GM19328 (cell line): Measurements from ENCODE around the gene HPSE2.
"Not testable (repeated sequence)": the region's sequence is repeated elsewhere in the genome, so short reads cannot be mapped to it uniquely, and the experiment has no call there.

Source experiments
- ATAC-seq: cut with Tn5 transposase; IDR thresholded peaks from one replicate; pipeline ENCODE4 v1.9.1; 2021; ENCODE audit warnings: mild to moderate bottlenecking, moderate library complexity; ENCODE audit not compliant: unreplicated experiment

Gene HPSE2

GRCh38 chr10:99010286-99010685 is 225.4 kb downstream of the HPSE2 start:
- ATAC-seq = no peak

DNA sequence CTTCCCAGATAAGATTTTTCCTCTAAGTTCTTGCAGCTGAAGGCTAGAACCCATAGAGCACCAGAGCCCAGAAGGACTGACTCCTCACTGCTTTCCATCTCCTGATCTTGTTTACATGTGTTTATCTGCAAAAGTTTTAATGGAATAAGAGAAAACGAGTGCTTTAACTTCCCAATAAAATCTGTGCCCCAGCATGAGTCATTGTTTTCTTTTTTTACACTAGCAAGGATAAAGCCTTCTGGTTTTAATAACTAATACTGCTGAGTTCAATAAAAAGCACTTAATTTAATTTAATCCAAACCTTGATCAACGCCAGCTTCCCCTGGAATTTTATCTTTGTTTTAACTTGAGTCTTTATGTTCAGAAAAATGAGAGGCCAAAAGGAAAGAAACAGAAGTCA is 227.6 kb downstream of the HPSE2 start:
- no peak for ATAC-seq

DNA sequence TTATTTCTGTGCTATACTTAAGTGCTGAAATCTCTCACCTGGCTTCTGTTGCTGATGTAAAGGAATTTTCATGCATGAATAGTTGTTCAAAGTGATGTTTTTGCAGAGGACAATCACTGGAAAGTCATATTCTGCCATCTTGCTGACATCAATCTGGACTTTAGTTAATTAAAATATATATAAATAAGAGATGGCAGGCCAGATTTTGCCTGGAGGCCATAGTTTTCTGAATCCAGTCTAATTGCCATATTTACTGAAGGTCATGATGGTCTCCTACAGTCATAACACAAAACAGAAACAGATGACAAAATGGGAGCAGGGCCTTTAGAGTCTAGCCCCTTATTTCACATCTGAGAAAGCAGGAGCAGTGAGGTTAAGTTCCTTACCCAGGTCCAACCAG is 228.2 kb downstream of the HPSE2 start:
- ATAC-seq = no peak

DNA sequence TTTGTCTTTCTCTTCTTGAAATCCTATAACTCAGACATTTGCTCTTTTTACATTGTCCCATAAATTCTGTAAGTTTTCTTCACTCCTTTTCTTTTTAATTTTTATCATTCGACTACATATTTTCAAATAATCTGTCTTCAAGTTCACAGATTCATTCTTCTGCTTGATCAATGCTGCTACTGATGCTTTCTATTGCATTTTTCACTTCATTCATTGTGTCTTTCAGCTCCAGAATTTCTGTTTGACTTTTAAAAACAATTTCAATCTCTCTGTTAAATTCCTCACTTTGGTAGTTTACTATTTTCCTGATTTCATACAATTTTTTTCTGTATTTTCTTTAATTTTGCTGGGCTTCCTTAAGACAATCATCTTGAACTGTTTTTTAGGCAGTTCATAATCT is 230.4 kb downstream of the HPSE2 start:
- ATAC-seq = no peak

DNA sequence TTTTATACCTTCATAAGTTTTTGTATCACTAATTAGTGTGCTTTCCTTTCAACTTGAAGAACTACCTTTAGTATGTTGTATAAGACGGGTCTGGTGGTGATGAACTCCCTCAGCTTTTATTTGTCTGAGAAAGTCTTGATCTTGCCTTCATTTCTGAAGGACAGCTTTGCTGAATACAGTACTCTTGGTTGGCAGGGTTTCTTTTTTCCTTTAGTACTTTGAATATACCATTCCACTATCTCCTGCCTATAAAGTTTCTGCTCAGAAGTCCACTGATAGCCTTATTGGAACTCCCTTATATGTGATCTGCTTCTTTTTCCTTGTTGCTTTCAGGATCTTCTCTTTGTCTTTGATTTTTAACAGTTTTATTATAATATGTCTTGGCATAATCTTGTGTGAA is 230.9 kb downstream of the HPSE2 start:
- ATAC-seq = no peak

DNA sequence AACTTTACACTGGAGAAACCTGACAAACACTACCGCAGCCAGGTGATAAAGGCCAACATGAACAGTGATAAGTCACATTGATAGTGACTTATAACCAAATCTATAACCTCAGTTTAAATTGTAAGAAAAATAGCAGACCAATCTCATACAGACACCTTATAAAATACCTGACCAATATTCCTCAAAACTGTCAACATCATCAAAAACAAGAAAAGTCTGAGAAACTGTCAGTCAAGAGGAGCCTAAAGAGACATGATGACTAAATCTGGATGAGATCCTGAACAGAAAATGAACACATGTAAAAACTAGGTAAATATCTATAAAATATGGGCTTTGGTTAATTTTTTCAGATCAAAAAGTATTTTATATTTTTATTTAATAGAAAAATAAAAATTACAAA is 233.3 kb downstream of the HPSE2 start:
- no peak for ATAC-seq

DNA sequence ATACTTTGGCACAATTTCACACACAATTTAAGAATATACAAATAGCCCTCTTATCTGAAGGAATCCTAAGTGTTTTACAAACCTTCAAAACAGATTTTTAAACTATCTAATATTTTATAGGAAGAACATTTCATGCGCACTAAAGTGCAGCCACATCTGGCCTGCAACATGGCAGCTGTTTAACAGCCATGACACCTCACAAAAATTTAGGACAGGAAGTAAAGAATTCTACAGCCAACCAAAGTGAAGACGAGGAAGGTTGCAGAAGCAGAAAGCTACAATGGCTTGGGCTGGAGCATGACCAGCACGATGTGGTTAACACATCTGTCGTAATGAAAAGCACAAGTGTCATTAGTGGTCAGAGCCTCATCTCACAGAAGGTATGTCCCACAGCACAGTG is 238.1 kb downstream of the HPSE2 start:
- no peak for ATAC-seq

DNA sequence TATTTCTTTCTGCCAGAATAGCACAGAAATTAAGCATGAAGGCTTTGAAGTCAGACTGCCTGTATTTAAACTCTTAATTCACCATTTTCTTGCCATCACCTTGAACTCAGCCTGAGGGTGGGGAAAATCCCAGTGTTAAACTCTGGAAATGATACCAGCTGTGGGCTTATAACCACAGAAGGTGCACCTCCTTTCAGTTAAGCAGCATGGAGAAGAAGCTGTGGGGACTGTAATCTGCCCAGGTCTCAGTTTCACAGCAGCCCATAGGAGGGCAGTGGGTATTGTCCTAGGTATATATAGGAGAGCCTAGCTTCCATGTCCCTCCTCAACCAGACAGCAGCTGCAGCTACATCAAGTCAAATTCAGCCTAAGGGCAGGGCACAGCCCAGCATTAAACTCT is 241.6 kb downstream of the HPSE2 start:
- ATAC-seq = no peak

DNA sequence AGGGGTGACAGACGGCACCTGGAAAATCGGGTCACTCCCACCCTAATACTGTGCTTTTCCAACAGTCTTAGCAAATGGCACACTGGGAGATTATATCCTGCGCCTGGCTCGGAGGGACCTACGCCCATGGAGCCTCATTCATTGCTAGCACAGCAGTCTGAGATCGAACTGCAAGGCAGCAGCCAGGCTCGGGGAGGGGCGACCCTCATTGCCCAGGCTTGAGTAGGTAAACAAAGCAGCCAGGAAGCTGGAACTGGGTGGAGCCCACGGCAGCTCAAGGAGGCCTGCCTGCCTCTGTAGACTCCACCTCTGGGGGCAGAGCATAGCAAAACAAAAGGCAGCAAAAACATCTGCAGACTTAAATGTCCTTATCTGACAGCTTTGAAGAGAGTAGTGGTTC is 251.9 kb downstream of the HPSE2 start:
- not testable (repeated sequence) for ATAC-seq

DNA sequence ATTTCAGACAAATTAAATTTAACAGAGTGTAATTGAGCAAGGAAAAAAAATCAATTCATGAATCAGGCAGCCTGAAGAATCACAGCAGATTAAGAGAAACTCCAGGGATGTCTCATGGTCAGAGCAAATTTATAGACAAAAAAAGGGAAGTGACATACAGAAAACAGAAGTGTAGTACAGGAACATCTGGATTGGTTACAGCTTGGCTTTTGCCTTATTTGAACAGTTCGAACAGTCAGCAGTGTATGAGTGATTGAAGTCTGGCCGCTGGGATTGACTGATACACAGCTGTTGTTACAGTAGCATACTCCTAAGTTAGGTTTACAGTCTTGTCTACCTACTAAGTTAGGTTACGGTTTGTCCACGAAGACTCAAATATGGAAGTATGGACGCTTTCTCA is 255.3 kb downstream of the HPSE2 start:
- no peak for ATAC-seq

DNA sequence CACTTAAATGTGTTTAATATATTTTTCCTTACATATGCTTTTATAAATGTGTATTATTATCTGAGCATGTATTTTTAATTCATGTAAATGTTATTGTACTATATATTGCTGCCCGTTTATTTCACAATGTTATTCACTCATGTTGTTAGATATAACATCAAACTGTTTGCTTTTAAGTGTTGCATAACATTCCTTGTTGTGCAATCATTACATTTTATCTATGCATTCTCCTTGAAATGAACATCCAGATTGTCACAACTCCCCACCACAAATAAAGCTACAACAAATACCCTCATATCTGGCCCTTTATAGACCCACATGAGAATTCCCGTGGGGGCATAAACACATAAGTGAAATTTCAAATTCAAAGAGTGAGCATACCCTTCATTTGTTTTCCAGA is 264.2 kb downstream of the HPSE2 start:
- ATAC-seq = no peak

- no peak for ATAC-seq
Measured at GRCh38 chr10:98967601-98968000, 268.1 kb downstream of the HPSE2 start.

DNA sequence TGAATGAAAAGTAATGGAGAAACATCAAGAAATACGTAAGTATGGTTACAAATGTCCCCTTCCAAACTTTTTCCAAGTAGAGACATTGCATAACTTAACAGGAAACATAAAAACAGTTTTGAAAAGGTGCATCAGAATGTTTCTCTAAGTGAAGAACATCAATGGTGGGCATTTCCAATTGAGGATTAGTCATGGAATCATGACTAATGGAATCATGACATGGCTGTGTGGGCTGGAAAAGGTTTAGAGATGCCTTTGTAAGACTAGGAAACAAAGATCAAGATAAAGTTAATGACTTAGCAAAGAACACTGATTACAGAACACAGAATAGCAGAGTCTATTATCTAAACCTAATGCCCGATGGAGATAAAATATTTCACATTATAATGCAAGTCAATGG is 272.0 kb downstream of the HPSE2 start:
- no peak for ATAC-seq

- ATAC-seq = no peak
Measured at GRCh38 chr10:98959379-98959778, 276.3 kb downstream of the HPSE2 start.

DNA sequence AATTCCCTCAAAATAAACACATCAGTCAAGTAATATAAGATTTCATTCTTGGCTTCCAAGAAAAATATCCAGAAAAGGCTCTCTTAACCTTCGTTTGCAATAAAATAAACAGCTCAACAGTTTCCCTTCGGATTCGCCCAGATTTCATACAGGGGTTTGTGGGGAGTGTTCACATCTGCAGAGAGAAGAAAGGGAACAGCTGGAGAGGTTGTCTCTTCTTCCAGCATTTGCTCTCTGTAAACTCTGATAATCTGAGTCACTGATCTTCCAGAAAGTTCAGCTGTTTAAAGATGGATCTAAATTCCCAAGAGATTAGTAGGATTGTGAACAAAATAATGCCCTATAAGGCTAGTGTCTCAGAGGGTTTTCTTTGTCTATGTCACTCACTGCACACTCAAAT is 277.9 kb downstream of the HPSE2 start:
- no peak for ATAC-seq

- ATAC-seq = no peak
Measured at GRCh38 chr10:98956576-98957260, 278.9 kb downstream of the HPSE2 start.

DNA sequence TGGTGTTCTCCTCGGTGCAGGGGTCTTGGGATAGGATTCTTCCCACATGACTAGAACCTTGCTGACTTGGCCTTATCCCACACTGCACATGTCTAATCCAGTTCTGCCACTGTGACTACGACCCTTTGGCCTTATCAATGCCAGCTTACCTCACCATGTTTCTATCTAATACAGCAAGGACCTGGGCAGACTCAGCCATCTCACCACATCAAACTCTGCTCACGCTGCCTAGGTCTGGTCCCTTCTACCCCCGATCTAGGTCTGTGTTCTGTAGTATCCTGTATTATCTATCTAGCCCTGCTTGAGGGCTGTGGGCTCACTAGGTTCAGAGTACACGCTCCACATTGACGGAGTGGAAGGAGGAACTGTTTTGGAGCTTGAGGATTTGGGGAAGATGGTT is 282.4 kb downstream of the HPSE2 start:
- no peak for ATAC-seq

DNA sequence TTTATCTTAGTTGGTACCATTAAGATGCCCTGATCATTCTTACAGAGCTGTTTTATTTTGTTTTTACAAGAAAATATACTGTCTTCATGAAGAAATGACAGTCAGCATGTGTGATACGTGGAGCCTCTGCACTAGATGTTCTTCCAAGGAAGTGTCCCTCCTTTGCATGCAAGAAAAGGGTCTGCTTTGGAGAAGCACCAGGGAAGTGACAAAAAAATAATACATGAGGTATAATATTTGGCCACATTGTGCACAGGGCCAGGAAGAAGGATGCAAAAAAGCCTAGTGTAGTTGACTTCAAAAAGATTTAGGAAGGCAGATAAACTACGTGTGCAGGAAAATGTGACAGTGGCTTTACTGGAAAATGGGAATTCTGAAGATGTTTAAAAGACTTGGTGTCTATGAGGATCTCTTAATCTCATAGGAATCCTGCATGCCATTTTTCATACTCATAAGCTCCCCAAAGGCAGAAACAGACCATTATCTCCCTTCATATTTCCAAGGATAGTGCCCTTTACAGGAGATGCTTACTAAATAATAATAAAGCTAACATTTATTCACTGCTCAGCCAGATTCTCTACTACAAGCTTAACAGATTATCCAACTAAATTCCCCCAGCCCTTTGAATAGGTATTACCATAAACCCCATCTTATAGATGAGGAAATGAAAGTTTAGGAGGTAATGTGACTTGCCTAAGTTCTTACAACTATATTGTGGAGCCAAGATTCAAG is 284.2 kb downstream of the HPSE2 start:
- no peak for ATAC-seq

DNA sequence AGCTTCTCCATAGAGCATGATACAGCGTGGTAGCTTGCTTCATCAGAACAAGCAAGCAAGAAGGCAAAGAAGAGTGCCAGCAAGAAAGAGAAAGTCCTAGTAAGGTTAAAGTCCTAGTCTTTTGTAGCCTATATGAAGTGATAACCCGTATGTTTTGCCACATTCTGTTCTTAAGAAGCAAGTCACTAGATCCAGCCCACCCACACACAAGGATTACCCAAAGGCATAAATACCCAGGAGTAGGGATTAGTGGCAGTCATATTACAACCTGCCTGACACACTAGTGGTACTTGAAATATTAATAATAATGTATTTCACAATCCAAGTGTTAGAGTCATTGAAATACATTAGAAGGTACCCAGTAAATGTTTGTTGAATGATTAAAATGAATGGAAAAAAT is 285.5 kb downstream of the HPSE2 start:
- no peak for ATAC-seq

GRCh38 chr10:98949306-98949705 is 286.3 kb downstream of the HPSE2 start:
- no peak for ATAC-seq

- ATAC-seq = no peak
Measured at GRCh38 chr10:98943681-98944080, 292.0 kb downstream of the HPSE2 start.

- no peak for ATAC-seq
Measured at GRCh38 chr10:98929709-98930108, 305.9 kb downstream of the HPSE2 start.

DNA sequence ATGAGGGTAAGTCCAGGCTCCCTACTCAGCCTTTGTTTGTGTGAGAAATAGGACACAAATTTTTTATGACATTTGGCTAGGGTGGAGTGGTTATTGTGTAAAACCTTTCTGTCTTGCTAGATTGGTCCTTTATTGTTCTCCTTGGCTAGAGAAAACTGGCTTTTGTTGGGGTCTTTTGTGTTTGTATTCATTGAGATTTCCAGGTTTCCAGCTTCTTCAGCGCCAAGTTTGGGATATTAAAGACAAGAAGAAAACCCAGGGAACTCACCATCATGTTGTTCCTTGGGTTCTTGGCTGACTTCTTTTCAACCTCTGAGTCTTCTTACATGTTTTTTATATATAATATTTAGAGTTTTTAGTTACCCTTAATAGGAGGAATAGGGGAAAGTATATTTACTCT is 310.0 kb downstream of the HPSE2 start:
- no peak for ATAC-seq
